ENCODE measurements around the gene SLC35F3. TPM values are rescaled to one million over a fixed set of nuclear protein-coding genes. Genes with fewer than 3 reads are reported as not detected.

SLC35F3 gene
- total RNA-seq, 1 experiment from 2014 or later: not detected

- Histone ChIP-seq H3K4me1 (no peaks in the 10 kb centered on the region), H3K4me3 (ENCODE audit: low read depth, low read length) (no peak overlapping the region), H3K27me3 (replicated peaks; ENCODE audit: control insufficient read depth, insufficient read depth, low read length) (no peaks in the 10 kb centered on the region), H3K9me3 (no peaks in the 10 kb centered on the region), H3K36me3 (ENCODE audit: control insufficient read depth, insufficient read depth, low read length) (no peaks in the 10 kb centered on the region)
- ChIA-PET CTCF (no interaction called here), POLR2A (no interaction called here)
- no TSS peak for BruUV-seq (replicated peaks)
- peaks cover 9% of the 10 kb centered on the region for H3K27me3 Mint-ChIP-seq (ENCODE audit: insufficient read depth, unreplicated experiment)
- no peak overlapping the region for H3K27ac Mint-ChIP-seq (ENCODE audit: unreplicated experiment)
- H3K4me1 Mint-ChIP-seq (ENCODE audit: low read depth, unreplicated experiment): peaks cover 11% of the 10 kb centered on the region
- H3K36me3 Mint-ChIP-seq (ENCODE audit: insufficient read depth, unreplicated experiment): peaks cover 5% of the 10 kb centered on the region
- peak; percentile 68 to 73 for TF ChIP-seq CTCF (IDR thresholded peaks at IDR 0.05; ENCODE audit: insufficient read depth in 1 of 2, low read depth in 1 of 2, low read length in 1 of 2, severe bottlenecking in 1 of 2, unreplicated experiment in 1 of 2)
- peak in 1 of 2 experiments; percentile 69 for DNase-seq
- intact Hi-C loops (cut with micrococcal nuclease; ENCODE audit: unreplicated experiment): loop anchor here (1.0 kb wide), 1 partner anchor 156 kb away; no protein-coding TSS in a partner anchor
- no peaks in the 10 kb centered on the region for H3K9me3 Mint-ChIP-seq (ENCODE audit: unreplicated experiment)
- no peak overlapping the region for H3K4me3 Mint-ChIP-seq (ENCODE audit: unreplicated experiment)
Observed at GRCh38 chr1:234154320-234155251, 250.1 kb downstream of the SLC35F3 start.

- no TSS peak for BruUV-seq (replicated peaks)
- no peak for DNase-seq
- intact Hi-C loops (cut with micrococcal nuclease; ENCODE audit: unreplicated experiment): no loop called here
- Histone ChIP-seq H3K9me3 (no peaks in the 10 kb centered on the region), H3K4me3 (ENCODE audit: low read depth, low read length) (no peak overlapping the region), H3K4me1 (no peaks in the 10 kb centered on the region), H3K27me3 (replicated peaks; ENCODE audit: control insufficient read depth, insufficient read depth, low read length) (no peaks in the 10 kb centered on the region; the same call in 1 of the 2 replicates), H3K36me3 (ENCODE audit: control insufficient read depth, insufficient read depth, low read length) (no peaks in the 10 kb centered on the region)
- no peaks in the 10 kb centered on the region for H3K9me3 Mint-ChIP-seq (ENCODE audit: unreplicated experiment)
- TF ChIP-seq CTCF (IDR thresholded peaks at IDR 0.05; ENCODE audit: insufficient read depth in 1 of 2, low read depth in 1 of 2, low read length in 1 of 2, severe bottlenecking in 1 of 2, unreplicated experiment in 1 of 2): no peak
- no peak overlapping the region for H3K4me3 Mint-ChIP-seq (ENCODE audit: unreplicated experiment)
- POLR2A ChIA-PET: no interaction called here
- H3K4me1 Mint-ChIP-seq (ENCODE audit: low read depth, unreplicated experiment): no peaks in the 10 kb centered on the region
- CTCF ChIA-PET: no interaction called here
- H3K36me3 Mint-ChIP-seq (ENCODE audit: insufficient read depth, unreplicated experiment): no peaks in the 10 kb centered on the region
- no peak overlapping the region for H3K27ac Mint-ChIP-seq (ENCODE audit: unreplicated experiment)
- peaks cover 7% of the 10 kb centered on the region for H3K27me3 Mint-ChIP-seq (ENCODE audit: insufficient read depth, unreplicated experiment)
Observed at GRCh38 chr1:234162661-234163060, 258.2 kb downstream of the SLC35F3 start.

- Mint-ChIP-seq H3K27ac (ENCODE audit: unreplicated experiment) (no peak overlapping the region), H3K36me3 (ENCODE audit: insufficient read depth, unreplicated experiment) (no peaks in the 10 kb centered on the region), H3K4me1 (ENCODE audit: low read depth, unreplicated experiment) (no peaks in the 10 kb centered on the region), H3K9me3 (ENCODE audit: unreplicated experiment) (no peaks in the 10 kb centered on the region), H3K27me3 (ENCODE audit: insufficient read depth, unreplicated experiment) (peaks cover 7% of the 10 kb centered on the region), H3K4me3 (ENCODE audit: unreplicated experiment) (no peak overlapping the region)
- POLR2A ChIA-PET: no interaction called here
- no peak for DNase-seq
- intact Hi-C loops (cut with micrococcal nuclease; ENCODE audit: unreplicated experiment): no loop called here
- BruUV-seq (replicated peaks): no TSS peak
- TF ChIP-seq CTCF (IDR thresholded peaks at IDR 0.05; ENCODE audit: insufficient read depth in 1 of 2, low read depth in 1 of 2, low read length in 1 of 2, severe bottlenecking in 1 of 2, unreplicated experiment in 1 of 2): no peak
- no peaks in the 10 kb centered on the region for H3K9me3 ChIP-seq
- CTCF ChIA-PET: no interaction called here
- no peaks in the 10 kb centered on the region for H3K36me3 ChIP-seq (ENCODE audit: control insufficient read depth, insufficient read depth, low read length)
- H3K4me1 ChIP-seq: no peaks in the 10 kb centered on the region
- H3K27me3 ChIP-seq (replicated peaks; ENCODE audit: control insufficient read depth, insufficient read depth, low read length): no peaks in the 10 kb centered on the region; the same call in 1 of the 2 replicates
- no peak overlapping the region for H3K4me3 ChIP-seq (ENCODE audit: low read depth, low read length)
Observed at GRCh38 chr1:234163267-234163919, 258.9 kb downstream of the SLC35F3 start.
